Measurements from ENCODE around the gene ABCA10.

ABCA10 gene

DNA sequence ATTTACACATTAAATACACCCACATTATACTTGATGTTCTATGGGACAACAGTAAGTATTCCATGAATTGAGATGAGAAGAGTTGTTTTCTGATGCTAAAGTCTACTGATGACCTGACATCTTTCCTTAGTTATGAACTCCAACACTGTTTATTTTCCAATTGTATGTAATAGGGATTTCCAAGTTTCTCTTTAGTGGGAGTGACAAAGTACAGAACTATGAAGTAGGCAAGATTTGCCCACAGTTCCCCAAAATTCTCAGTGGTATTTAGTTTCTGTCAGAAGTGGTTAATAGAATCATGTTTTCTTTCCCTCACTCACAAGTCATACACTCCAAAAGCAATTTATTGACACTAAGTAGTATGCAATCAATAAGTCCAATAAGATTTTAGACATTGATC is 64.4 kb downstream of the ABCA10 start:
- DNase-seq = no peak

DNA sequence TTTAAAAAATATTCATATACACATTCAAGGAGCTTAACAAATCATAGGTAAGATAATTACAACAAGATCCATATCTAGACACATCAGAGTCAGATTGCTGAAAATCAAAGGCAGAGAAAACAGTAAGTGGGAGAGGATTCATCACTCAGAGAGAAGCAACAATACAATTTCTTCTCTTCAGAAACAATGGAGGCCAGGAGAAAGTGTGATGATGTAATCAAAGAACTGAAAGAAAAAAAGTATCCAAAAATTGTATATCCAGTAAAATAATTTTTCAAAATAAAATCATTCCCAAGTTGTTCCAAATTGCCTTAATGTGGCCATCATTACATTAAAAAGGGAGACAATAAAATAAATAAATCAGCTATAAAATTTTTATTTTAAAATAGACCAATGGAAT is 69.2 kb downstream of the ABCA10 start:
- DNase-seq = no peak

GRCh38 chr17:69154267-69154666 is 74.4 kb downstream of the ABCA10 start:
- DNase-seq = no peak

DNA sequence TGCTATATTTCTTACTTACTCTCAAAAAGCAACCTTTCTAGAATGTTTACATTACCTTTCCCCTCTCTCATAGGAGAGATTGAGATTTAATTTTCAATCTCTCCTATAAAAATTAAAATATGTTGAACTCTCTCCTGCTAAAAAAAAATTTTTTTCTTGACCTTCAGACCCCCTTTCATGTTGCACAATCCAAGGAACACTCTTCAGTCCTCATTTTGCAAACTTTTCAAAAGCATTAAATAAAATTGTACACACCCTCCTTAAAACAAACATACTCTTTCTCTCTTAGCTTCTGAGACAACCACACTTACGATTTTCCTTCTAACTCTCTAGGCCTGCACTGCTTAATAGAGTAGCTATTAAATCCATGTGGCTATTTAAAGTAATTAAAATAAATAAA is 78.3 kb downstream of the ABCA10 start:
- DNase-seq = no peak

DNA sequence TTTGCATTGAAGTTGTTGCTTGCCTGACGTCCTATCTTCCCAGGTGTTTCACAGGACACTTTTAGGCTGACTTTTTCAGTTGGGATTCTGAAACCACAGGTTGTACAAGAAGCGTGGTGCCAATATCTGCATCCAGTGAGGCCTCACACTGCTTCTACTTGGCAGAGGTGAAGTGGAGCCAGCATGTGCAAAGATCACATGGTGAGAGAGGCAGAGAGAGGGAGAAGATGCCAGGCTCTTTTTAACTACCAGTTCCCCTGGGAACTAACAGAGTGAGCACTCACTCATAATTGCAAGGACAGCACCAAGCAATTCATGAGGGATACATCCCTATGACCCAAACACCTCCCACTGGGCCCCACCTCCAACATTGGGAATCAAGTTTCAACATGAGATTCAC is 81.2 kb downstream of the ABCA10 start:
- DNase-seq = no peak

DNA sequence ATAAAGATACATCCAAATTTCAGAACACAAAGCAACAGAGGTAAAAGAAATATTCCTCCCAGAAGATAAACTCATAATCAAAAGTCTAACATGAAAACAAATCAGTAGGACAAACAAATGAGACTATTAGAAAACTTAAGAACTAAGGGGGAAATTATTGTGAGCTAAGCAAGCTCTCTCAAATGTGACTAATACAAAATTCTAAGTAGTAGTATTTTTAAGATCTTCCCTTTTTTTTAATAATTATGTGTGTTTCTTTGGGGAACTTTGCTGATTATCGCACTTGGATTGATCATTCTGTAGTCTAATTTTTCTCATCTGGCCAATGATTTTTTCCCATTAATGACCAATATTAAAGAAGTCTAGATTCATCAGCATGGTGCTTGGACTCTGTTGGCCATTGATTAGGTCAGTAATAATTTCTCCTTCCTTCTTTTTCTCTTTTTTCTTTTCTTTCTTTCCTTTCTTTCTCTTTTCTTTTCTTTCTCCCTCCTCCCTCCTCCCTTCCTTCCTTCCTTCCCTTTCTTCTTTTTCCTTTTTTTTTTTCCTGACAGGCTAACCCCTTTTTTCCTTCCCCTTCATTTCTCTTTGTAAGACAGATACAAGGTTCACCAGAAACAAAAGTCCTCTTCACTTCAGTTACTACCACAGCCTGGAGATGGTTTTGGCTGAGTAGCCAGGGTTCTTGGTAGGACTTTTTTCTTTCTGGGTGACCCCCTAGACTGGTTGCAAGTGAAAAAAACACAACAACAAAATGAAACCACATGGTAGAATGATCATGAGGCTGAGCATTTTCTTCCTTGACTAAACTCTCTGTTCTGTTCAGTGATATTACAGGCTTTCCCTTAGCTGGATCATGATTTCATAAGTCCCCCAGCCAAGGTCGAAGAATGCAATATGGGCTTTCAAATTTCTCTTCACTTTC is 84.0 kb downstream of the ABCA10 start:
- no peak for DNase-seq

DNA sequence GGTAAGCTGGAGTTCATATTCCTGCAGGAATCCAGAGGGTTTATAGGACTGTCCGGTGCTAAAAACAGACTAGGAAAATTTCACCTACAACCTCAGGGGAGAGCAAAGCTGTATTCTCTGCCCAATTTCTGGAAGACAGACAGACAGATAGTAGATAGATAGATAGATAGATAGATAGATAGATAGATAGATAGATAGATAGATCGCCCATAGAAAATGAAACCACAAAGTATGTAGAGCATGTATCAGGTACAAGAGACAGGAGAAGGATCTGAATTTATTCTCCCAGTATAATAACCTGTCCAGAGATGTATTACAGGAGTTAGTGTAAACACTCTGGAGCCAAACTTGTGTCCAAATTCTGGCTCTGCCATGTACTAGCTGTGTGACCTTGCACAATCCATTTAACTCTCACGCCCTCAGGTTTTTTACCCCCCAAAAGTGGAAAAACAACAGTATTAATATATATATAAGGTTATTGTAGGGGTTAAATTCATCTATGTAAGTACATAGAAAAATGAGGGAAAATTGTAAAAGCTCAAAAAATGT is 84.9 kb downstream of the ABCA10 start:
- no peak for DNase-seq

GRCh38 chr17:69143151-69143550 is 85.5 kb downstream of the ABCA10 start:
- no peak for DNase-seq

DNA sequence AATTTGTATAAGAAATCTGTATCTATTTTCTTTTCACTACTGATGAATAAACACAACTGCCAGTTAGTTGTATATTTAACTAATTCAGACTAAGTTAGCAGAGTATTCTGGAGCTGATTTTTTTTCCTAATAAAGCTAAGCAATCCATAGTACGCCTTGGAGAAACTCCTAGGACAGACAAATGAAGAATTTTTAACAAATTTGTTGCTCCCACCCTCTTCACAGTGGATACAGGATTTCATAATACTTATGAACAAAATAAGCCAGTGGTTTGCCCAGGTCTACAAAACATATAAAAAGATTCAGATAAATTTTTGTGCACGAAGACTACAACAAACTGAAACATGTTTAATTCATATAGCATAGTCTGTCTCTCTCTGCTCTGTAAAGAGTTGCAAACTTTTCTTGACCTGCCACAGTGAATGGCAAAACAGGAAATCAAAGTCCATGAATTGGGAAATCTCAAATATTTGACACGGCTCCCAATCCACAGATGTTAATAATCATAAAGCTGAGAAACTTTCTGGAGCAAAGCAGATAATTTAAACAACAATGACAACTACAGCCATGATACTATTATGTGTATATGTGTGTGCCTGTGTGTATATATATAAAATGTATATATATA is 86.3 kb downstream of the ABCA10 start:
- no peak for DNase-seq

DNA sequence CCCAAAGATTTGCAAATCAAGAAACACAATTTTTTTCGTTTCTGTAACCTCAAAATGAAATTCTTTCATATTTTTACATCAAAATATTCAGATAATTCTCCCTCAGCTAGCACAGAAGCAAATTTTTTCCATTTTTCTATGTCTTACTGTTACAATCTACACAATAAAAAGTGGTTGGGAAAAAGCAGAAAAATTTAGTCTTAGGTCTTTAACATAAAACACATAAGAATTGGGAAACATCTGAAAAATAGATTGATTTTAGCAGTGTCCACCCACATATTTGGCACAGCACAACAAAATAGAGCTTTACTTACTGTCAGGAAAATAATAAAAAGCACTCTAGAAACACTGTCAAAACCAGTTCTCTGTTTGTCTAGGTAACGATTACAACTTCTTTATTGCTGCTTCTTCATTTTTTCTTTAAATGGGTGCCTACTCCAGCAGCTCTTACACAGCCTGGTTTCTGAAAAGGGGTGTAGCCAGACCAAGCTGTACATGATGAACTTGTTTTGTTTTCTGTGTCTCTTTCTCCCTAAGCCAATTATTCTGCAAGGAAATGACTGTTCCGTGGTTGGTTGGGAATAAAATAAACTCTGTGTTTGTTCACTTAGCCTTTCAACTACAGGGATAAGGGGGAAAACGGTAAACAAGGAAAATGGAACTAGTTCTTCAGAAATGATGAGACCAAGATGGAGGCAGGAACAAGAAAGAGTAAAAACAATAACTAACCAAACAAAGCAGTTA is 87.0 kb downstream of the ABCA10 start, which contains the start of gene ABCA6:
Gene ABCA6 (minus strand): TSS at position 465 of the 744 bp plus-strand sequence. CDS start 1,192 bp downstream, outside the sequence.
- no peak for DNase-seq

DNA sequence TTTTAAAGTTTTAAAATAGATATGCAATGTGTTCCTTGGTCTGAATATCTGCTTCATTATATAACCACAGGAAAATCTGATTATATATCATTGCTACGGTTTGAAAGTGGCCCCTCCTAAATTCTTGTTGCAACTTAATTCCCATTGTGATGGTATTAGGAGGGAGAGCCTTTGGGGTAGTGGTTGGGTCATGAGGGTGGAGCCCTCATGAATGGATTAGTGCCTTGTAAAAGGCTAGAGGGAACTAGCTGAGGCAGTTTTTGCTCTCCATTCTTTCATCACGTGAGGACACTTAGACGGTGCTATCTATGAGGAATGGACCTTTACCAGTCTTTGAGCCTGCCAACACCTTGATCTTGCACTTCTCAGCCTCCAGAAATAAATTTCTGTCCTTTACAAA is 94.5 kb downstream of the ABCA10 start:
- no peak for DNase-seq

GRCh38 chr17:69130627-69131296 is 97.9 kb downstream of the ABCA10 start:
- no peak for DNase-seq

DNA sequence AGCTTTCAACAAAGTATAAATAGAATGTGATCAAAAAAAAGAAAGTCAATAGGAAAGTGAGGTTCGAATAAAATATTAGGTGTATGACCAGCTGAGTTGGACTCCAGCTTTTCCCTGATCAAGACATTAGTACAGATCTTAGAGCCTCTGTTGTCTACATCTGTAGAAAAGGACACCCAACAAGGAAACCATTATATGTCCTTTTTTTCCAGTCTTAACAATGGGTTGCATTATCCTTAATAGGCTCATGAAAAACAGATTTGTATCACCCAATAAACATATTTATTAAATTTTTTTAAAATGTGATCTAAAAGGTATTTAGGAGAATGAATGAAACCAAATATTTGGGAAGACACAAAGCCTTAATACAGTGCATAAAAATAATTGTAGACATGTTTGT is 105.0 kb downstream of the ABCA10 start:
- DNase-seq = no peak

- DNase-seq = no peak
These were observed 106.6 kb downstream of the ABCA10 start for GRCh38 chr17:69122065-69122464.

- no peak for DNase-seq
These were observed 110.5 kb downstream of the ABCA10 start for GRCh38 chr17:69117855-69118784.

- DNase-seq = no peak
These were observed 116.8 kb downstream of the ABCA10 start for GRCh38 chr17:69111794-69112193.

DNA sequence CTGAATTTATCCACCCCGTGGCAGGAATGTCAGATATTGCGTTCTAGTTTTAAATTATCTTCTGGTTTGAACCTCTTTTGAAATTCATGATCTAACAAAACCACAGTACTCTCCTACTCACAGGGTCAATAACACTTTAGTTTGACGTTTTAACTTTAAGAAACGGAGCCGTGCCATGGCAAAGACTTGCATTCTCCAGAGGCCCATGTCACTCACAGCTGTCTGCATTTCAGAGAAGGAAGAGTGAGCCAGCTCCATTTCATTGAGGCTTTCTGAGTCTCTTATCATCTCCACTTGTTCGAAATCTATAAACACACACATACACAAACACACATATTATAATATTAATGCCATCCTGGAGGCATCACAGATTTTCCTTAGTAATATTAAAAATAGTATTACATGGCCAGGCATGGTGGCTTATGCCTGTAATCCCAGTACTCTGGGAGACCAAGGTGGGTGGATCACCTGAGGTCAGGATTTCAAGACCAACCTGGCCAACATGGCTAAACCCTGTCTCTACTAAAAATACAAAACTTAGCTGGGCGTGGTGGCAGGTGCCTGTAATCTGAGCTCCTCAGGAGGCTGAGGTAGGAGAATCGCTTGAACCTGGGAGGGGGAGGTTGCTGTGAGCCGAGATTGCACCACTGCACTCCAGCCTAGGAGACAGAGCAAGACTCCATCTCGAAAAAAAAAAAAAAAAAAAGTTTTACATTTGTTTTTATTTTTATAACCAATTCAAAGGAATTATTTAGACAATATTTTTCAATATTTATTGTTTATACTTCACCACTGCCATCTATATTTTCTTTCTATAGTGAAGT is 122.5 kb downstream of the ABCA10 start:
- no peak for DNase-seq

DNA sequence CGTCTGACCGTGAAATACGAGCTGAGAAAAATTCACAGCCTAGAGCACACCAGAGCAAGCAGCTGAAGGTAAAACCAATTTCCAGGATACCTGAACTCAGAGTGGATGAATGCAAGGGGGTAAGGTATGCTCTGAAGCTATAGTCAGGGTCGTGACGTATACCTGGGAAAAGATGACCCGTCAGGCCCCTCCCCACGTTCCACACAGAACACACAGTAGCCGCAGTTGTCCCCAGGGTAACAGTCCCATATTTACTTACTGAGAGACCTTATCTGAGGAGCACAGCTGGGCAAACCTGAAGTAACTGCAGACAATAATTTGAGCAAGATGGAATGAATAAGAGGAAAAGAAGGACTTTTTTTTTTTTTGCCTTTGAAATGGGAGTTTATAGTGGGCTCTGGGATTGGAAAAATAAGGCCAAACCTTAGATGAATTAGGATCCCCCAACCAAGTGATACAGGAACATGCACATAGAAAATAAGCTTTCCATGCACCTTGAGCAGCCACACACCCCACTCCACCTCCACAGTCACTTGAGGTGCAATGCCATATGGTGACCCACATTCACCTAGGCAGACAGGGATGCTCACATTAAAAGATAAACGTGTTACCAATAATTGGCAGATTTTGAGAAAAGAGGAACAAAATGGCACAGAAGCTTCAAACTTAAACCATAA is 124.9 kb downstream of the ABCA10 start:
- no peak for DNase-seq

- DNase-seq = no peak
These were observed 130.0 kb downstream of the ABCA10 start for GRCh38 chr17:69098625-69099024.

Measured in CD4-positive, alpha-beta T cell treated with Interleukin-15 for 1 hour (primary cell).